Esophagus (tissue), 2 donors: ENCODE results near the gene MYZAP. TPM values are rescaled to one million over a fixed set of nuclear protein-coding genes. Genes with fewer than 3 reads are reported as not detected.

Source experiments
- H3K27ac ChIP-seq, 2 donors: one replicate each; pipeline ENCODE4 v1.5.1; 2013; ENCODE audit warnings: low read depth in 2 of 2, mild to moderate bottlenecking in 2 of 2, inconsistent platforms in 1 of 2, low read length in 1 of 2, moderate library complexity in 1 of 2
- H3K27me3 ChIP-seq, 2 donors: one replicate each; pipeline ENCODE4 v1.6.1; 2013; ENCODE audit warnings: low read length in 2 of 2, control low read depth in 1 of 2, mild to moderate bottlenecking in 1 of 2; ENCODE audit not compliant: insufficient read depth in 2 of 2, control insufficient read depth in 1 of 2
- H3K36me3 ChIP-seq, 2 donors: one replicate each; pipeline ENCODE4 v1.6.1; 2013; ENCODE audit warnings: low read length in 1 of 2; ENCODE audit not compliant: control insufficient read depth in 2 of 2, insufficient read depth in 2 of 2
- H3K4me1 ChIP-seq, 2 donors: one replicate each; pipeline ENCODE4 v1.6.1; 2013; ENCODE audit warnings: low read length in 1 of 2; ENCODE audit not compliant: control insufficient read depth in 2 of 2, insufficient read depth in 2 of 2
- H3K4me3 ChIP-seq, 2 donors: one replicate each; pipeline ENCODE4 v1.5.1; 2013; ENCODE audit warnings: low read length in 2 of 2, mild to moderate bottlenecking in 2 of 2, low read depth in 1 of 2, moderate library complexity in 1 of 2
- H3K9me3 ChIP-seq, 2 donors: one replicate each; pipeline ENCODE4 v1.6.1; 2013; ENCODE audit warnings: mild to moderate bottlenecking in 2 of 2, low read depth in 1 of 2, low read length in 1 of 2, moderate library complexity in 1 of 2; ENCODE audit not compliant: control insufficient read depth in 2 of 2, insufficient read depth in 1 of 2
- WGBS, 2 donors: extraction: QIAGEN DNeasy Blood & Tissue Kit; methylation state at CpG; one replicate each; pipeline ENCODE4 v1.1.7; 2013; 5-methylcytosine and 5-hydroxymethylcytosine counted together
- polyA plus RNA-seq, 2 donors: library from polyadenylated mRNA; stranded (reverse); fragments of 200-250 nt; gene quantifications; one replicate each; pipeline ENCODE4 v1.2.3, GENCODE V29; 2013
- donor health status: healthy with polysubstance abuse.
- donor health status: Bipolar disorder and iron deficiency.

Gene MYZAP
- polyA plus RNA-seq, 2 donors = 38.2 to 71.6 TPM

DNA sequence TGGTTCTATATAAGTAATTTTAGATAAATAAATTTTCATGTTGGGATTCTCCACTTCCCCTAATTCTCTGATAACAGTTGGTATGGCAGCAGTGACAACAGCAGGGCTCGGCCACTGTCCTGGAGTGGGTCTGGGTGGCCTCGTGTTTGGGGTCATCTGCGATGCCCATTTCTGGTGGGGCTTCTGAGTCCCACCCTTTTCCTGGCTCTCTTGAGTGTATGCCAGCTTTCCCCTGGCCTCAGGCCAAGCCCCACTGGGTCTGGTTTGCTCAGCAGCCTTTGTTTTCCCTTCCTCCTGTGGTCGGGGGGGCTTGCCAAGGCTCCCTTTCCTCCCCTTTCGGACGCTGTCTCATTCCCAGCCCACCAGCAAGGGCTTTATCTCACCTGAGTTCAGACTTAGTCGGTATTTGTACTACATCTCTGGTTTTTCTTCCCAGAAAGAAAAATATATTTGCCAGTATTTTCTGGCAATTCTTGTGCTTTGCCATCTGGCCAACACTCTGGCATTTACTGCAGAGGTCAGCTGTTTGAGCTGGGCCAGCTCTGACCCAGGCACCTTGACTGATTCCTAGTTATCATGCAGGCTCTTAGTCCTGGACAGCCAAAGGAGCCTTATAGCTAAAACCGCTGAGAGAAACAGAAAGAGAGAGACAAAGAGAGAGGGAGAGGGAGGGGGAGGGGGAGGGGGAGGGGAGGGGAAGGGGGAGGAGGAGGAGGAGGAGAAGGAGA is 35.2 kb downstream of the MYZAP start:
- Histone ChIP-seq H3K4me3 (no peak overlapping the region), H3K27ac (no peak overlapping the region), H3K4me1 (no peaks in the 10 kb centered on the region), H3K36me3 (peaks cover 0 to 8% of the 10 kb centered on the region in 2 donors), H3K9me3 (no peaks in the 10 kb centered on the region), H3K27me3 (no peaks in the 10 kb centered on the region)
- WGBS, 2 donors = 46 to 53% methylated on average over 7 to 8 of the region's 8 CpGs

- Histone ChIP-seq H3K36me3 (peaks cover 0 to 17% of the 10 kb centered on the region in 2 donors), H3K4me3 (no peak overlapping the region)
- 86 to 94% methylated on average over 5 of the region's 5 CpGs for WGBS, 2 donors
Measured at GRCh38 chr15:57631386-57632110, 39.8 kb downstream of the MYZAP start.

GRCh38 chr15:57634290-57634689 is 42.6 kb downstream of the MYZAP start:
- WGBS, 2 donors = 89 to 91% methylated on average over 5 of the region's 5 CpGs
- Histone ChIP-seq H3K4me3 (no peak overlapping the region), H3K27ac (no peak overlapping the region), H3K9me3 (no peaks in the 10 kb centered on the region), H3K4me1 (no peaks in the 10 kb centered on the region), H3K27me3 (no peaks in the 10 kb centered on the region), H3K36me3 (peaks cover 0 to 14% of the 10 kb centered on the region in 2 donors)

More at GRCh38 chr15:57631386-57632110, 39.8 kb downstream of the MYZAP start:
- H3K4me1 ChIP-seq = no peaks in the 10 kb centered on the region
- no peaks in the 10 kb centered on the region for H3K9me3 ChIP-seq
- H3K27ac ChIP-seq = no peak overlapping the region
- H3K27me3 ChIP-seq = no peaks in the 10 kb centered on the region

GRCh38 chr15:57635300-57635909 is 43.7 kb downstream of the MYZAP start:
- no peaks in the 10 kb centered on the region for H3K27me3 ChIP-seq
- H3K9me3 ChIP-seq = no peaks in the 10 kb centered on the region
- H3K36me3 ChIP-seq = peaks cover 0 to 17% of the 10 kb centered on the region in 2 donors
- 61 to 75% methylated on average over 7 of the region's 7 CpGs for WGBS, 2 donors
- no peak overlapping the region for H3K4me3 ChIP-seq
- no peaks in the 10 kb centered on the region for H3K4me1 ChIP-seq
- H3K27ac ChIP-seq = no peak overlapping the region

DNA sequence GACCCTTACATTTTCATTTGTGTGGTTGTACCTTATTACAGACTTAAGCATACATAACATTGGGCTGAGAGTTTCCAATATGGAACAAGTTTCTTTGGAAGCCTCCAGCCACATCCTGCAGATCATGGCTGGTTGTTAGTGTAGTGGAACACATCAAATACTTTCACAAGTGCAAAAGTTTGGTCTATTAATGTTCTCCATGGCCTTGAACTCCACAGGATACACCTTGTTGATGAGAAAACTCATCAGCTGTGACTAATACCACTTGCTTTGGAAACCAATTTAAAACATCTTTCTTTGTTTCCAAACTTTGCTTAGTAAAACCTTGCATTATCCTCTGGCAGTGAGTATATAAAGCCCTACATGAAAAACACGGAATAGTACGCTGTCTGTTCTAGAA is 46.1 kb downstream of the MYZAP start:
- Histone ChIP-seq H3K27ac (no peak overlapping the region), H3K4me3 (no peak overlapping the region)
- 85 to 88% methylated on average over 2 of the region's 2 CpGs for WGBS, 2 donors

DNA sequence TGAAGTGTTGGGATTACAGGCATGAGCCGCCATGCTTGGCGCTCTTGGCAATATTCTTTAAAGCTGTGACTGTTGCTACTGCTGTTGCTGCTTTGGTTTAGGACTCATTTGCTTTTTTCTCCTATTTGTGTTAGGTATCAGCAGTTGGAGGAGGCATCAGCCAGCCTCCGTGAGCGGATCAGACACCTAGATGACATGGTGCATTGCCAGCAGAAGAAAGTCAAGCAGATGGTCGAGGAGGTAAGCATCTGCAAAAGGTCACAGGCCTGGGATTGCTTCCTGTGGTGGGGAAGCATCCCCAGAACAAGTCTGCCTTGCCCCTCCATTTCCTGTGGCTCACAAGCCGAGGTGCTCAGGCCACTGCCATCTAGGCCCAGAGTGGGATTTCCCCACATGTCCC is 47.6 kb downstream of the MYZAP start:
- H3K4me1 ChIP-seq = no peaks in the 10 kb centered on the region
- H3K4me3 ChIP-seq = no peak overlapping the region
- 80 to 85% methylated on average over 6 of the region's 6 CpGs for WGBS, 2 donors
- H3K36me3 ChIP-seq = peaks cover 0 to 12% of the 10 kb centered on the region in 2 donors
- H3K27me3 ChIP-seq = no peaks in the 10 kb centered on the region
- H3K9me3 ChIP-seq = no peaks in the 10 kb centered on the region
- H3K27ac ChIP-seq = no peak overlapping the region

More for the DNA sequence above, 46.1 kb downstream of the MYZAP start:
- H3K9me3 ChIP-seq = no peaks in the 10 kb centered on the region
- peaks cover 0 to 16% of the 10 kb centered on the region in 2 donors for H3K36me3 ChIP-seq
- H3K4me1 ChIP-seq = no peaks in the 10 kb centered on the region
- H3K27me3 ChIP-seq = no peaks in the 10 kb centered on the region

- whole genome bisulfite sequencing, 2 donors = 67 to 69% methylated on average over 8 of the region's 8 CpGs
- peaks cover 0 to 12% of the 10 kb centered on the region in 2 donors for H3K36me3 ChIP-seq
- H3K9me3 ChIP-seq = no peaks in the 10 kb centered on the region
- H3K27me3 ChIP-seq = no peaks in the 10 kb centered on the region
- no peak overlapping the region for H3K27ac ChIP-seq
- H3K4me1 ChIP-seq = no peaks in the 10 kb centered on the region
- no peak overlapping the region for H3K4me3 ChIP-seq
Measured at GRCh38 chr15:57640930-57641682, 49.4 kb downstream of the MYZAP start.

- H3K9me3 ChIP-seq = no peaks in the 10 kb centered on the region
- WGBS, 2 donors = 81 to 87% methylated on average over 4 of the region's 4 CpGs
- H3K27me3 ChIP-seq = no peaks in the 10 kb centered on the region
- peaks cover 0 to 12% of the 10 kb centered on the region in 2 donors for H3K36me3 ChIP-seq
- no peak overlapping the region for H3K27ac ChIP-seq
- H3K4me1 ChIP-seq = peaks cover 0 to 4% of the 10 kb centered on the region in 2 donors
- no peak overlapping the region for H3K4me3 ChIP-seq
Measured at GRCh38 chr15:57643826-57644225, 52.1 kb downstream of the MYZAP start.

DNA sequence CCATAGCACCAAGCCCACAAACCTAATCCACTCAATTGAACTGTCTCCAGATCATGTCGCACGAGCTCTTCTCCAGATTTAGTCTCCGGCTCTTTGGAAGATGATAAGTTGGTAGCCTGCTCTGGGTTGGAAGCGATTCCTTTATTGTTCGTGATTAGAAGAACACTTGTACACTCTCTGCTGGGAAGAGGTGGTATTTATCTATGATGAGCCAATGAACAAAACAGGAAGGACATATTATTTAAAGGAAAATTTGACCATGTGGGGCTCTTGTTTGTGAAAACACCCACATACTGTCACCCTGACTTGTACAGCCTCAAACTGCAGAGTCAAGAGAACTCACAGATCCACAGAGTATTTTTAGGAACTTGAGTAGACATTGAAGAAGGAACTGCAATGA is 54.4 kb downstream of the MYZAP start:
- WGBS, 2 donors = 93 to 94% methylated on average over 5 of the region's 5 CpGs
- Histone ChIP-seq H3K27me3 (no peaks in the 10 kb centered on the region), H3K4me1 (peaks cover 0 to 4% of the 10 kb centered on the region in 2 donors), H3K4me3 (no peak overlapping the region), H3K27ac (no peak overlapping the region), H3K9me3 (no peaks in the 10 kb centered on the region), H3K36me3 (peaks cover 0 to 2% of the 10 kb centered on the region in 2 donors)
